ENCODE results near the gene TMEM179. TPM values are rescaled to one million over a fixed set of nuclear protein-coding genes. Genes with fewer than 3 reads are reported as not detected.

Gene TMEM179
- total RNA-seq, 1 experiment from 2014 or later: 7.4 TPM

- no peak for DNase-seq (ENCODE audit: low read depth)
Observed at GRCh38 chr14:104599446-104599845, 5.1 kb downstream of the TMEM179 start.

- DNase-seq (ENCODE audit: low read depth): no peak
Observed at GRCh38 chr14:104598910-104599273, 5.7 kb downstream of the TMEM179 start.

GRCh38 chr14:104598039-104598909 is 6.3 kb downstream of the TMEM179 start:
- DNase-seq (ENCODE audit: low read depth): no peak

GRCh38 chr14:104597576-104597975 is 7.0 kb downstream of the TMEM179 start:
- no peak for DNase-seq (ENCODE audit: low read depth)

GRCh38 chr14:104596927-104597351 is 7.6 kb downstream of the TMEM179 start:
- no peak for DNase-seq (ENCODE audit: low read depth)

- DNase-seq (ENCODE audit: low read depth): no peak
Observed at GRCh38 chr14:104596451-104596918, 8.1 kb downstream of the TMEM179 start.

- no peak for DNase-seq (ENCODE audit: low read depth)
Observed at GRCh38 chr14:104595911-104596450, 8.6 kb downstream of the TMEM179 start.

- DNase-seq (ENCODE audit: low read depth): no peak
Observed at GRCh38 chr14:104595116-104595675, 9.4 kb downstream of the TMEM179 start.

GRCh38 chr14:104594310-104595046 is 10.1 kb downstream of the TMEM179 start:
- DNase-seq (ENCODE audit: low read depth): no peak

GRCh38 chr14:104593710-104594136 is 10.8 kb downstream of the TMEM179 start:
- no peak for DNase-seq (ENCODE audit: low read depth)

- DNase-seq (ENCODE audit: low read depth): no peak
Observed at GRCh38 chr14:104593241-104593701, 11.3 kb downstream of the TMEM179 start.

GRCh38 chr14:104592785-104593184 is 11.8 kb downstream of the TMEM179 start:
- no peak for DNase-seq (ENCODE audit: low read depth)

GRCh38 chr14:104592292-104592672 is 12.3 kb downstream of the TMEM179 start:
- DNase-seq (ENCODE audit: low read depth): no peak

GRCh38 chr14:104591506-104592291 is 12.9 kb downstream of the TMEM179 start:
- no peak for DNase-seq (ENCODE audit: low read depth)

GRCh38 chr14:104591031-104591430 is 13.5 kb downstream of the TMEM179 start:
- no peak for DNase-seq (ENCODE audit: low read depth)

GRCh38 chr14:104590240-104590965 is 14.2 kb downstream of the TMEM179 start:
- DNase-seq (ENCODE audit: low read depth): no peak

GRCh38 chr14:104589338-104590195 is 15.0 kb downstream of the TMEM179 start:
- DNase-seq (ENCODE audit: low read depth): no peak

GRCh38 chr14:104588066-104588857 is 16.3 kb downstream of the TMEM179 start:
- no peak for DNase-seq (ENCODE audit: low read depth)

- no peak for DNase-seq (ENCODE audit: low read depth)
Observed at GRCh38 chr14:104587641-104588040, 16.9 kb downstream of the TMEM179 start.

Measured in Daoy (cell line).